Measurements from ENCODE around the gene PCSK6.

GRCh38 chr15:101307048-101307896 is 182.2 kb downstream of the PCSK6 start:
- no peak for TF ChIP-seq EZH2 (IDR thresholded peaks at IDR 0.05; ENCODE audit: insufficient read depth, poor library complexity, severe bottlenecking)
- TF ChIP-seq EZH2phosphoT487 (IDR thresholded peaks at IDR 0.05; ENCODE audit: insufficient read depth, low read depth), result no peak
